Measurements from ENCODE around the gene KCNE4. TPM values are rescaled to one million over a fixed set of nuclear protein-coding genes. Genes with fewer than 3 reads are reported as not detected.

Gene KCNE4
- total RNA-seq, result 45.4 and 151 TPM in 2 replicates

GRCh38 chr2:223051693-223052289 is at the start of gene KCNE4:
TSS of gene KCNE4 (plus strand) at chr2:223052190. CDS start at chr2:223052831, 641 bp downstream.

Other genes starting within 250 kb of the KCNE4 start
- gene ACSL3, start 191.2 kb upstream of the KCNE4 start, total RNA-seq, result 124 and 130 TPM in 2 replicates